Amniotic stem cell (primary cell): Measurements from ENCODE around the gene ANKRD11.
"Not testable (repeated sequence)": the region's sequence is repeated elsewhere in the genome, so short reads cannot be mapped to it uniquely, and the experiment has no call there.

Experiments
- DNase-seq: peaks from one replicate; lab custom pipeline; 2025; lab: John Stamatoyannopoulos, UW

The ANKRD11 gene

GRCh38 chr16:89314854-89315253, 175.5 kb downstream of the ANKRD11 start:
- no peak for DNase-seq

- DNase-seq = no peak
Observed at GRCh38 chr16:89314357-89314756, 176.0 kb downstream of the ANKRD11 start.

- no peak for DNase-seq
Observed at GRCh38 chr16:89313583-89313982, 176.8 kb downstream of the ANKRD11 start.

- DNase-seq = no peak
Observed at GRCh38 chr16:89312598-89313299, 177.6 kb downstream of the ANKRD11 start.

GRCh38 chr16:89312194-89312593, 178.2 kb downstream of the ANKRD11 start:
- DNase-seq = no peak

GRCh38 chr16:89311636-89312035, 178.7 kb downstream of the ANKRD11 start:
- no peak for DNase-seq

GRCh38 chr16:89309438-89310122, 180.8 kb downstream of the ANKRD11 start:
- no peak for DNase-seq

- no peak for DNase-seq
Observed at GRCh38 chr16:89308391-89309333, 181.7 kb downstream of the ANKRD11 start.

GRCh38 chr16:89307421-89307805, 182.9 kb downstream of the ANKRD11 start:
- no peak for DNase-seq

- not testable (repeated sequence) for DNase-seq
Observed at GRCh38 chr16:89306457-89307420, 183.6 kb downstream of the ANKRD11 start.

- no peak for DNase-seq
Observed at GRCh38 chr16:89304941-89305705, 185.2 kb downstream of the ANKRD11 start.

GRCh38 chr16:89304181-89304851, 186.0 kb downstream of the ANKRD11 start:
- DNase-seq = no peak

- DNase-seq = no peak
Observed at GRCh38 chr16:89303617-89304016, 186.7 kb downstream of the ANKRD11 start.

- no peak for DNase-seq
Observed at GRCh38 chr16:89300976-89301360, 189.4 kb downstream of the ANKRD11 start.

GRCh38 chr16:89300311-89300975, 189.9 kb downstream of the ANKRD11 start:
- no peak for DNase-seq

- DNase-seq = not testable (repeated sequence)
Observed at GRCh38 chr16:89299357-89300111, 190.8 kb downstream of the ANKRD11 start.

GRCh38 chr16:89298623-89299225, 191.6 kb downstream of the ANKRD11 start:
- DNase-seq = no peak

- DNase-seq = no peak
Observed at GRCh38 chr16:89297910-89298545, 192.3 kb downstream of the ANKRD11 start.
